Measurements from ENCODE around the gene SFN.

The SFN gene

GRCh38 chr1:26911399-26912146 lies 48.6 kb downstream of the SFN start:
- no peak for DNase-seq (ENCODE audit: low spot score)

GRCh38 chr1:26912147-26912490 lies 49.2 kb downstream of the SFN start:
- DNase-seq (ENCODE audit: low spot score): no peak

- DNase-seq (ENCODE audit: low spot score): no peak
Observed at GRCh38 chr1:26913389-26913753, 50.4 kb downstream of the SFN start.

All from NAMALWA (cell line).